NCI-H510A treated with DMSO at 0.1 percent for 48 hours (cell line): Measurements from ENCODE around the gene KCTD21.
A peak's percentile ranks its signal among the peaks of the same experiment; 100 is the strongest.

ENCODE experiments used
- DNase-seq: peaks from one replicate; lab custom pipeline; 2025; lab: John Stamatoyannopoulos, UW

KCTD21 gene

GRCh38 chr11:78200553-78200952 lies 12.1 kb upstream of the KCTD21 start:
- DNase-seq = no peak

- DNase-seq = no peak
These were observed 11.6 kb upstream of the KCTD21 start for GRCh38 chr11:78200061-78200460.

- no peak for DNase-seq
These were observed 11.2 kb upstream of the KCTD21 start for GRCh38 chr11:78199653-78200015.

- DNase-seq = no peak
These were observed 10.7 kb upstream of the KCTD21 start for GRCh38 chr11:78199015-78199652.

- no peak for DNase-seq
These were observed 9.4 kb upstream of the KCTD21 start for GRCh38 chr11:78197816-78198215.

GRCh38 chr11:78196661-78197091 lies 8.2 kb upstream of the KCTD21 start:
- no peak for DNase-seq

- DNase-seq = no peak
These were observed 7.6 kb upstream of the KCTD21 start for GRCh38 chr11:78195917-78196560.

GRCh38 chr11:78194490-78194889 lies 6.1 kb upstream of the KCTD21 start:
- no peak for DNase-seq

- no peak for DNase-seq
These were observed 5.4 kb upstream of the KCTD21 start for GRCh38 chr11:78193806-78194205.

GRCh38 chr11:78192911-78193351 lies 4.5 kb upstream of the KCTD21 start:
- no peak for DNase-seq

GRCh38 chr11:78192223-78192719 lies 3.8 kb upstream of the KCTD21 start:
- no peak for DNase-seq

- no peak for DNase-seq
These were observed 2.6 kb upstream of the KCTD21 start for GRCh38 chr11:78190871-78191538.

- DNase-seq = no peak
These were observed 1.9 kb upstream of the KCTD21 start for GRCh38 chr11:78190374-78190773.

GRCh38 chr11:78189851-78190250 lies 1.4 kb upstream of the KCTD21 start:
- DNase-seq = no peak

GRCh38 chr11:78189174-78189724 lies 823 bp upstream of the KCTD21 start:
- DNase-seq = no peak

GRCh38 chr11:78187366-78188285 lies 800 bp downstream of the KCTD21 start:
- peak; percentile 48 for DNase-seq

- no peak for DNase-seq
These were observed 7.2 kb downstream of the KCTD21 start for GRCh38 chr11:78181185-78181584.

GRCh38 chr11:78180751-78181150 lies 7.7 kb downstream of the KCTD21 start:
- DNase-seq = no peak

GRCh38 chr11:78179459-78180071 lies 8.9 kb downstream of the KCTD21 start:
- no peak for DNase-seq

GRCh38 chr11:78177216-78177615 lies 11.2 kb downstream of the KCTD21 start:
- no peak for DNase-seq

GRCh38 chr11:78176605-78177141 lies 11.8 kb downstream of the KCTD21 start:
- DNase-seq = no peak
